Metanephros (tissue), 1 donor: Measurements from ENCODE around the gene ACTL10. TPM values are rescaled to one million over a fixed set of nuclear protein-coding genes. Genes with fewer than 3 reads are reported as not detected.

Experiments used
- total RNA-seq: library from RNA; depleted of rRNA; stranded (reverse); fragments of >200 nt; gene quantifications from one replicate; pipeline ENCODE4 v1.2.3, GENCODE V29; 2014

Gene ACTL10
- total RNA-seq: 0.70 TPM

GRCh38 chr20:33666293-33667244, at the start of gene ACTL10:
Gene ACTL10 (plus strand): TSS chr20:33666943. CDS start chr20:33667498, 555 bp downstream.

GRCh38 chr20:33662172-33662571, 4.6 kb upstream of the ACTL10 start, which contains the start of gene C20orf144:
Gene C20orf144 (plus strand): TSS chr20:33662327. CDS start chr20:33662346, 19 bp downstream.

GRCh38 chr20:33674294-33675135, 7.8 kb downstream of the ACTL10 start, which contains the start of gene NECAB3:
Gene NECAB3 (minus strand): TSS chr20:33674428. CDS start chr20:33674352, 76 bp downstream.

GRCh38 chr20:33686100-33686983, 19.6 kb downstream of the ACTL10 start, which contains the start of gene E2F1:
Gene E2F1 (minus strand): TSS chr20:33686385. CDS start chr20:33686264, 121 bp downstream.

Other genes starting within 250 kb of the ACTL10 start
- gene SNTA1, start 223.2 kb upstream of the ACTL10 start, total RNA-seq: 20.9 TPM
- gene CBFA2T2, start 176.8 kb upstream of the ACTL10 start, total RNA-seq: 23.0 TPM
- gene C20orf144, start 4.6 kb upstream of the ACTL10 start, total RNA-seq: not detected
- 30.3 TPM for gene NECAB3, start 7.5 kb downstream of the ACTL10 start, total RNA-seq
- 6.0 TPM for gene E2F1, start 19.4 kb downstream of the ACTL10 start, total RNA-seq
- gene PXMP4, start 53.4 kb downstream of the ACTL10 start, total RNA-seq: 12.7 TPM
- gene ZNF341, start 65.1 kb downstream of the ACTL10 start, total RNA-seq: 3.1 TPM
- gene CHMP4B, start 144.4 kb downstream of the ACTL10 start, total RNA-seq: 41.3 TPM